WTC11 (cell line): Measurements from ENCODE around the gene F8. TPM values are rescaled to one million over a fixed set of nuclear protein-coding genes. Genes with fewer than 3 reads are reported as not detected.

Experiments
- ATAC-seq: fragments of 200-7000 bp; cut with Tn5 transposase; 2 replicates; pipeline ENCODE4 v1.10.0; 2021; ENCODE audit warnings: mild to moderate bottlenecking, moderate library complexity
- CTCF ChIA-PET: fragments of 300-600 bp; sonication (Branson Sonifier 250); formaldehyde crosslinking; loops from one replicate; lab custom pipeline; 2021; ENCODE audit warnings: antibody characterized with exemption; lab: Charles Lee
- POLR2A ChIA-PET: fragments of 350-600 bp; sonication (Branson Sonifier 250); formaldehyde crosslinking; loops from one replicate; lab custom pipeline; 2021; ENCODE audit warnings: antibody characterized with exemption; lab: Charles Lee
- DNase-seq: peaks from one replicate; pipeline ENCODE4 v3.0.0; 2021; ENCODE audit warnings: low spot score
- H3K27ac Mint-ChIP-seq: 2 replicates; pipeline ENCODE4 v1.8.0; 2021; ENCODE audit warnings: mixed read lengths
- H3K27me3 Mint-ChIP-seq: 2 replicates; pipeline ENCODE4 v1.8.0; 2021; ENCODE audit warnings: low read depth, mild to moderate bottlenecking, moderate library complexity, mixed read lengths
- H3K36me3 Mint-ChIP-seq: 2 replicates; pipeline ENCODE4 v1.8.0; 2021; ENCODE audit warnings: mixed read lengths
- H3K4me1 Mint-ChIP-seq: 2 replicates; pipeline ENCODE4 v1.8.0; 2022; ENCODE audit warnings: mixed read lengths
- H3K4me3 Mint-ChIP-seq: 2 replicates; pipeline ENCODE4 v1.8.0; 2021; ENCODE audit warnings: mild to moderate bottlenecking, moderate library complexity, mixed read lengths
- H3K9me3 Mint-ChIP-seq: 2 replicates; pipeline ENCODE4 v1.8.0; 2021; ENCODE audit warnings: mixed read lengths
- CREB1 ChIP-seq: sonication (generic); formaldehyde crosslinking; IDR thresholded peaks from 2 replicates; pipeline ENCODE4 v1.8.0; 2023; ENCODE audit warnings: mild to moderate bottlenecking, missing genetic modification reagents
- FOXJ3 ChIP-seq: sonication (generic); formaldehyde crosslinking; IDR thresholded peaks from 2 replicates; pipeline ENCODE4 v1.9.0; 2021; ENCODE audit warnings: missing genetic modification reagents, mild to moderate bottlenecking, borderline replicate concordance
- GTF2I ChIP-seq: fragments of 250-450 bp; sonication (Bioruptor Pico); conservative IDR thresholded peaks from 2 replicates; pipeline ENCODE4 v1.4.0; 2021; ENCODE audit warnings: mild to moderate bottlenecking
- IRF2 ChIP-seq: sonication (generic); formaldehyde crosslinking; IDR thresholded peaks from 2 replicates; pipeline ENCODE4 v1.8.0; 2022; ENCODE audit warnings: low read depth, missing genetic modification reagents, borderline replicate concordance
- JAZF1 ChIP-seq: fragments of 250-450 bp; sonication (Bioruptor Pico); IDR thresholded peaks from 2 replicates; pipeline ENCODE4 v1.9.0; 2021; ENCODE audit warnings: moderate library complexity, mild to moderate bottlenecking, inconsistent platforms
- JUN ChIP-seq: sonication (generic); formaldehyde crosslinking; IDR thresholded peaks from 2 replicates; pipeline ENCODE4 v1.8.0; 2023; ENCODE audit warnings: mild to moderate bottlenecking, missing genetic modification reagents
- NR1H2 ChIP-seq: sonication (generic); formaldehyde crosslinking; IDR thresholded peaks from 2 replicates; pipeline ENCODE4 v1.9.0; 2021; ENCODE audit warnings: mild to moderate bottlenecking, moderate library complexity, missing genetic modification reagents
- NR3C1 ChIP-seq: sonication (generic); formaldehyde crosslinking; conservative IDR thresholded peaks from 2 replicates; pipeline ENCODE4 v1.8.1; 2023; ENCODE audit warnings: low read depth, mild to moderate bottlenecking, missing genetic modification reagents
- TEAD4 ChIP-seq: sonication (generic); formaldehyde crosslinking; IDR thresholded peaks from 2 replicates; pipeline ENCODE4 v1.8.0; 2022; ENCODE audit warnings: mild to moderate bottlenecking, missing genetic modification reagents
- ZBTB21 ChIP-seq: sonication (generic); formaldehyde crosslinking; IDR thresholded peaks from 2 replicates; pipeline ENCODE4 v1.8.1; 2023; ENCODE audit warnings: mild to moderate bottlenecking, missing genetic modification reagents, borderline replicate concordance
- ZNF317 ChIP-seq: sonication (generic); formaldehyde crosslinking; IDR thresholded peaks from 2 replicates; pipeline ENCODE4 v1.8.1; 2023; ENCODE audit warnings: low read depth, mild to moderate bottlenecking, moderate library complexity, missing genetic modification reagents, borderline replicate concordance
- ZNF423 ChIP-seq: fragments of 250-450 bp; sonication (Bioruptor Pico); IDR thresholded peaks from 2 replicates; pipeline ENCODE4 v2.1.2; 2022; ENCODE audit warnings: mild to moderate bottlenecking, moderate library complexity
- ZNF671 ChIP-seq: fragments of 250-450 bp; sonication (Bioruptor Pico); IDR thresholded peaks from 2 replicates; pipeline ENCODE4 v1.8.0; 2021; ENCODE audit warnings: mild to moderate bottlenecking
- total RNA-seq: library from RNA; stranded (reverse); gene quantifications from 3 replicates; pipeline ENCODE4 v1.2.3, GENCODE V29; 2021
- TF ChIP-seq, protein P1 (sequence below): fragments of 250-450 bp; sonication (Bioruptor Pico); IDR thresholded peaks from 2 replicates; pipeline ENCODE4 v1.8.0; 2021; ENCODE audit warnings: mild to moderate bottlenecking
- TF ChIP-seq, protein P2 (sequence below): sonication (generic); formaldehyde crosslinking; IDR thresholded peaks from 2 replicates; pipeline ENCODE4 v1.8.0; 2022; ENCODE audit warnings: mild to moderate bottlenecking, missing genetic modification reagents
- TF ChIP-seq, protein P3 (sequence below): sonication (generic); formaldehyde crosslinking; IDR thresholded peaks from 2 replicates; pipeline ENCODE4 v1.8.1; 2023; ENCODE audit warnings: mild to moderate bottlenecking, missing genetic modification reagents, borderline replicate concordance
- TF ChIP-seq, protein P4 (sequence below): sonication (generic); formaldehyde crosslinking; conservative IDR thresholded peaks from 2 replicates; pipeline ENCODE4 v1.8.1; 2022; ENCODE audit warnings: mild to moderate bottlenecking, missing genetic modification reagents
- TF ChIP-seq, protein P5 (sequence below): sonication (generic); formaldehyde crosslinking; IDR thresholded peaks from 2 replicates; pipeline ENCODE4 v1.8.1; 2022; ENCODE audit warnings: mild to moderate bottlenecking, moderate library complexity, missing genetic modification reagents
- TF ChIP-seq, protein P6 (sequence below): sonication (generic); formaldehyde crosslinking; IDR thresholded peaks from 2 replicates; pipeline ENCODE4 v1.8.1; 2022; ENCODE audit warnings: missing genetic modification reagents, borderline replicate concordance
- TF ChIP-seq, protein P7 (sequence below): fragments of 250-450 bp; sonication (Bioruptor Pico); IDR thresholded peaks from 2 replicates; pipeline ENCODE4 v1.9.0; 2021; ENCODE audit warnings: mild to moderate bottlenecking

Gene F8
- total RNA-seq, 1 experiment from 2014 or later = 1.6 TPM

DNA sequence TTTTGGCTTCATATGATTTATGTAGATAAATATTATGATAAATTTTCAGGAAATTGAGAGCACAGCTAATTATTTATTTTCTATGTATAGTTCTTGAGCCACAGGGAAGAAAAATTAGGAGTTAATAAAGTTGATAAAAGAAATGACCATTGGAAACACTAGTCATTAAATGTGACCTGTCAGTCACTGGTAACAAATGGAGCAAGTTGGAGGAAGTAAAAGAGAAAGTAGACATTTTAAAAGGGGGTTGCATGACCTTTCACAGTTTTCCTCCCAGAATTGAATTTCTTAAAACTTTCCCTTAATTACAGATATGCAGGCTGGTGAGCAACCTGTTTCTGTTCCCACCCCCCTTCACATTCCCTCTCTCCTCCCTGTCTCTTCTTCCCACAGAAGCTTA is 193.4 kb downstream of the F8 start:
- CTCF ChIA-PET = no interaction called here
- no peaks in the 10 kb centered on the region for H3K36me3 Mint-ChIP-seq
- H3K9me3 Mint-ChIP-seq = no peaks in the 10 kb centered on the region
- ATAC-seq (no peak), DNase-seq (no peak)
- POLR2A ChIA-PET = no interaction called here
- no peak for TF ChIP-seq IRF2 (CRISPR knock-in tag)
- TF ChIP-seq, protein P1, sequence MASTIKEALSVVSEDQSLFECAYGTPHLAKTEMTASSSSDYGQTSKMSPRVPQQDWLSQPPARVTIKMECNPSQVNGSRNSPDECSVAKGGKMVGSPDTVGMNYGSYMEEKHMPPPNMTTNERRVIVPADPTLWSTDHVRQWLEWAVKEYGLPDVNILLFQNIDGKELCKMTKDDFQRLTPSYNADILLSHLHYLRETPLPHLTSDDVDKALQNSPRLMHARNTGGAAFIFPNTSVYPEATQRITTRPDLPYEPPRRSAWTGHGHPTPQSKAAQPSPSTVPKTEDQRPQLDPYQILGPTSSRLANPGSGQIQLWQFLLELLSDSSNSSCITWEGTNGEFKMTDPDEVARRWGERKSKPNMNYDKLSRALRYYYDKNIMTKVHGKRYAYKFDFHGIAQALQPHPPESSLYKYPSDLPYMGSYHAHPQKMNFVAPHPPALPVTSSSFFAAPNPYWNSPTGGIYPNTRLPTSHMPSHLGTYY (CRISPR knock-in tag) = no peak
- no peak for TF ChIP-seq NR1H2 (CRISPR knock-in tag)
- no peak for TF ChIP-seq ZNF671 (CRISPR knock-in tag)
- TF ChIP-seq, protein P2, sequence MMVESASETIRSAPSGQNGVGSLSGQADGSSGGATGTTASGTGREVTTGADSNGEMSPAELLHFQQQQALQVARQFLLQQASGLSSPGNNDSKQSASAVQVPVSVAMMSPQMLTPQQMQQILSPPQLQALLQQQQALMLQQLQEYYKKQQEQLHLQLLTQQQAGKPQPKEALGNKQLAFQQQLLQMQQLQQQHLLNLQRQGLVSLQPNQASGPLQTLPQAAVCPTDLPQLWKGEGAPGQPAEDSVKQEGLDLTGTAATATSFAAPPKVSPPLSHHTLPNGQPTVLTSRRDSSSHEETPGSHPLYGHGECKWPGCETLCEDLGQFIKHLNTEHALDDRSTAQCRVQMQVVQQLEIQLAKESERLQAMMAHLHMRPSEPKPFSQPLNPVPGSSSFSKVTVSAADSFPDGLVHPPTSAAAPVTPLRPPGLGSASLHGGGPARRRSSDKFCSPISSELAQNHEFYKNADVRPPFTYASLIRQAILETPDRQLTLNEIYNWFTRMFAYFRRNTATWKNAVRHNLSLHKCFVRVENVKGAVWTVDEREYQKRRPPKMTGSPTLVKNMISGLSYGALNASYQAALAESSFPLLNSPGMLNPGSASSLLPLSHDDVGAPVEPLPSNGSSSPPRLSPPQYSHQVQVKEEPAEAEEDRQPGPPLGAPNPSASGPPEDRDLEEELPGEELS (CRISPR knock-in tag) = no peak
- TF ChIP-seq CREB1 = no peak
- TF ChIP-seq, protein P3, sequence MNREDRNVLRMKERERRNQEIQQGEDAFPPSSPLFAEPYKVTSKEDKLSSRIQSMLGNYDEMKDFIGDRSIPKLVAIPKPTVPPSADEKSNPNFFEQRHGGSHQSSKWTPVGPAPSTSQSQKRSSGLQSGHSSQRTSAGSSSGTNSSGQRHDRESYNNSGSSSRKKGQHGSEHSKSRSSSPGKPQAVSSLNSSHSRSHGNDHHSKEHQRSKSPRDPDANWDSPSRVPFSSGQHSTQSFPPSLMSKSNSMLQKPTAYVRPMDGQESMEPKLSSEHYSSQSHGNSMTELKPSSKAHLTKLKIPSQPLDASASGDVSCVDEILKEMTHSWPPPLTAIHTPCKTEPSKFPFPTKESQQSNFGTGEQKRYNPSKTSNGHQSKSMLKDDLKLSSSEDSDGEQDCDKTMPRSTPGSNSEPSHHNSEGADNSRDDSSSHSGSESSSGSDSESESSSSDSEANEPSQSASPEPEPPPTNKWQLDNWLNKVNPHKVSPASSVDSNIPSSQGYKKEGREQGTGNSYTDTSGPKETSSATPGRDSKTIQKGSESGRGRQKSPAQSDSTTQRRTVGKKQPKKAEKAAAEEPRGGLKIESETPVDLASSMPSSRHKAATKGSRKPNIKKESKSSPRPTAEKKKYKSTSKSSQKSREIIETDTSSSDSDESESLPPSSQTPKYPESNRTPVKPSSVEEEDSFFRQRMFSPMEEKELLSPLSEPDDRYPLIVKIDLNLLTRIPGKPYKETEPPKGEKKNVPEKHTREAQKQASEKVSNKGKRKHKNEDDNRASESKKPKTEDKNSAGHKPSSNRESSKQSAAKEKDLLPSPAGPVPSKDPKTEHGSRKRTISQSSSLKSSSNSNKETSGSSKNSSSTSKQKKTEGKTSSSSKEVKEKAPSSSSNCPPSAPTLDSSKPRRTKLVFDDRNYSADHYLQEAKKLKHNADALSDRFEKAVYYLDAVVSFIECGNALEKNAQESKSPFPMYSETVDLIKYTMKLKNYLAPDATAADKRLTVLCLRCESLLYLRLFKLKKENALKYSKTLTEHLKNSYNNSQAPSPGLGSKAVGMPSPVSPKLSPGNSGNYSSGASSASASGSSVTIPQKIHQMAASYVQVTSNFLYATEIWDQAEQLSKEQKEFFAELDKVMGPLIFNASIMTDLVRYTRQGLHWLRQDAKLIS = no peak
- TF ChIP-seq, protein P4, sequence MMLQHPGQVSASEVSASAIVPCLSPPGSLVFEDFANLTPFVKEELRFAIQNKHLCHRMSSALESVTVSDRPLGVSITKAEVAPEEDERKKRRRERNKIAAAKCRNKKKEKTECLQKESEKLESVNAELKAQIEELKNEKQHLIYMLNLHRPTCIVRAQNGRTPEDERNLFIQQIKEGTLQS (CRISPR knock-in tag) = no peak
- TF ChIP-seq, protein P5, sequence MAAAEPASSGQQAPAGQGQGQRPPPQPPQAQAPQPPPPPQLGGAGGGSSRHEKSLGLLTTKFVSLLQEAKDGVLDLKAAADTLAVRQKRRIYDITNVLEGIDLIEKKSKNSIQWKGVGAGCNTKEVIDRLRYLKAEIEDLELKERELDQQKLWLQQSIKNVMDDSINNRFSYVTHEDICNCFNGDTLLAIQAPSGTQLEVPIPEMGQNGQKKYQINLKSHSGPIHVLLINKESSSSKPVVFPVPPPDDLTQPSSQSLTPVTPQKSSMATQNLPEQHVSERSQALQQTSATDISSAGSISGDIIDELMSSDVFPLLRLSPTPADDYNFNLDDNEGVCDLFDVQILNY (CRISPR knock-in tag) = no peak
- TF ChIP-seq ZNF317 (CRISPR knock-in tag) = no peak
- TF ChIP-seq, protein P6, sequence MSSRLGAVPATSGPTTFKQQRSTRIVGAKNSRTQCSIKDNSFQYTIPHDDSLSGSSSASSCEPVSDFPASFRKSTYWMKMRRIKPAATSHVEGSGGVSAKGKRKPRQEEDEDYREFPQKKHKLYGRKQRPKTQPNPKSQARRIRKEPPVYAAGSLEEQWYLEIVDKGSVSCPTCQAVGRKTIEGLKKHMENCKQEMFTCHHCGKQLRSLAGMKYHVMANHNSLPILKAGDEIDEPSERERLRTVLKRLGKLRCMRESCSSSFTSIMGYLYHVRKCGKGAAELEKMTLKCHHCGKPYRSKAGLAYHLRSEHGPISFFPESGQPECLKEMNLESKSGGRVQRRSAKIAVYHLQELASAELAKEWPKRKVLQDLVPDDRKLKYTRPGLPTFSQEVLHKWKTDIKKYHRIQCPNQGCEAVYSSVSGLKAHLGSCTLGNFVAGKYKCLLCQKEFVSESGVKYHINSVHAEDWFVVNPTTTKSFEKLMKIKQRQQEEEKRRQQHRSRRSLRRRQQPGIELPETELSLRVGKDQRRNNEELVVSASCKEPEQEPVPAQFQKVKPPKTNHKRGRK (CRISPR knock-in tag) = no peak
- no peak for TF ChIP-seq NR3C1 (CRISPR knock-in tag)
- TF ChIP-seq FOXJ3 (CRISPR knock-in tag) = no peak
- TF ChIP-seq ZBTB21 (CRISPR knock-in tag) = no peak
- no peak for TF ChIP-seq JAZF1 (CRISPR knock-in tag)
- H3K27ac Mint-ChIP-seq = no peak overlapping the region
- H3K4me3 Mint-ChIP-seq = no peak overlapping the region
- peaks cover 16% of the 10 kb centered on the region for H3K4me1 Mint-ChIP-seq
- no peaks in the 10 kb centered on the region for H3K27me3 Mint-ChIP-seq

DNA sequence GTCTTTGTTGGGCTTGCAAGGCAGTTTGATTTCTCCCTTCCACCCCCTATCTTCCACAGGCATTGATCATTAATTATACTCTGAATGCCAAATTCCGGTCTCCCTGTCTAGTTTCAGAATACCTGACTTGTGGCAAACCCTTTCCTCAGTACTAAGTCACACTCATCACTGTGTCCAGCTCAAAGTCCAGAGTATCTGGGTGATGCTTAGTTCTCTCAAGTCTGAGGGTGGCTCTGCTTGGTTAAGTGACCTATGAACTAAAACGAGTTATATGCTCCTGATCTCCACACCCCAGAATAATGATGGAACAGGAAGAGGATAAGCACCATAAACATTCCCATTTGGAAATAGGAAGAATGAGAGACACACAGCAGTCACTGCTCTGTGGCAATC is 194.5 kb downstream of the F8 start:
- H3K4me3 Mint-ChIP-seq = no peak overlapping the region
- H3K27ac Mint-ChIP-seq = no peak overlapping the region
- peaks cover 16% of the 10 kb centered on the region for H3K4me1 Mint-ChIP-seq
- H3K27me3 Mint-ChIP-seq = no peaks in the 10 kb centered on the region
- no peak for DNase-seq
- POLR2A ChIA-PET = no interaction called here
- ATAC-seq = no peak
- CTCF ChIA-PET = no interaction called here
- H3K9me3 Mint-ChIP-seq = no peaks in the 10 kb centered on the region
- H3K36me3 Mint-ChIP-seq = no peaks in the 10 kb centered on the region
- TF ChIP-seq GTF2I (no peak), ZNF423 (CRISPR knock-in tag) (no peak), JUN (no peak), TEAD4 (CRISPR knock-in tag) (no peak), NR3C1 (CRISPR knock-in tag) (no peak)
- TF ChIP-seq, protein P3 = no peak
- TF ChIP-seq, protein P7, sequence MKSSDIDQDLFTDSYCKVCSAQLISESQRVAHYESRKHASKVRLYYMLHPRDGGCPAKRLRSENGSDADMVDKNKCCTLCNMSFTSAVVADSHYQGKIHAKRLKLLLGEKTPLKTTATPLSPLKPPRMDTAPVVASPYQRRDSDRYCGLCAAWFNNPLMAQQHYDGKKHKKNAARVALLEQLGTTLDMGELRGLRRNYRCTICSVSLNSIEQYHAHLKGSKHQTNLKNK (CRISPR knock-in tag) = no peak
